ENCODE measurements around the gene DDX1.
A peak's percentile ranks its signal among the peaks of the same experiment; 100 is the strongest.

DDX1 gene

GRCh38 chr2:15672961-15673918, 81.6 kb downstream of the DDX1 start:
- DNase-seq (ENCODE audit: low read depth), result no peak
- TF ChIP-seq CTCF (IDR thresholded peaks at IDR 0.05; ENCODE audit: insufficient read depth, low read depth, low read length, missing control alignments), result no peak
- H3K4me3 ChIP-seq (ENCODE audit: low read length), result no peak overlapping the region

- no peak for TF ChIP-seq CTCF (IDR thresholded peaks at IDR 0.05; ENCODE audit: insufficient read depth, low read depth, low read length, missing control alignments)
- DNase-seq (ENCODE audit: low read depth), result peak; percentile 78
- no peak overlapping the region for H3K4me3 ChIP-seq (ENCODE audit: low read length)
Measured at GRCh38 chr2:15673919-15674636, 82.4 kb downstream of the DDX1 start.

DNA sequence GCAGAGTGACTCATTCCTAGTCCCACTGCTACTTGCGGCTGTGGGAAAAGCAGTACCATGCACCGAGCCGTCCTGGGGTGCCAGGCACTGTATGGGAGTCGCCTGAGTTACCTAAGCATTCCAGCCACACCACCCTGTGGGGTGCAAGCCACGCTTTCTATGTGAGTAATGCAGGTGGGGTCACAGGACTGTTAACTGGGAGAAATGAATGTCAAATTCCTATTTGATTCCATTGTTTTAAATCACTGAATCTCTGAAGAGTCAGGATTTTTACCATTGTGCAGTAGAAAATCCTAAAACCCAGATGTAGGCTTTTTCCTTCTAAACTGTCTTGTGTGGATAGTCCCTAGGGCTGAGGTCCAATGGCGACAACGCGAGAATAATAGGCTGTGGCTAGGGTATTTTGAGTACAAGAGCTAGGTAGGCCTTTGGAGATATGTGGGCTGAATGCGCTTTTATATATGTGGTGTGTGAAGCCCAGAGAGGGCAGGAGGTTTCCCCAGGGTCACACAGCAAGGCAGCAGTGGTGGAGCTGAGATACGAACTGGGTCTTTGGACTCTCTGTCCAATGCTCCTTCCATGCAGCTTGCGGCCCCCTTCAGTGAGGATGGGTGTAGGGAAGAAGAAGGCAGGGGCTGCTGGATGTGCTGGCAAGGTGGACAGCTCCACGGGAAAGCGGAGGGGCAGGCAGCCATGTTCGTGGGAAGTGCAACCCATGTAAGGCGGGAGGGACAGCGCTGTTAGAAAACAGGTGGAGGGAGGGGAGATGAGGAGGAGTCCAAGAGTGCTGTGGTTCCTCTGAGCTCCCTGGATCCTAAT, 83.2 kb downstream of the DDX1 start:
- peak; percentile 93 for DNase-seq (ENCODE audit: low read depth)
- TF ChIP-seq CTCF (IDR thresholded peaks at IDR 0.05; ENCODE audit: insufficient read depth, low read depth, low read length, missing control alignments), result no peak
- no peak overlapping the region for H3K4me3 ChIP-seq (ENCODE audit: low read length)

DNA sequence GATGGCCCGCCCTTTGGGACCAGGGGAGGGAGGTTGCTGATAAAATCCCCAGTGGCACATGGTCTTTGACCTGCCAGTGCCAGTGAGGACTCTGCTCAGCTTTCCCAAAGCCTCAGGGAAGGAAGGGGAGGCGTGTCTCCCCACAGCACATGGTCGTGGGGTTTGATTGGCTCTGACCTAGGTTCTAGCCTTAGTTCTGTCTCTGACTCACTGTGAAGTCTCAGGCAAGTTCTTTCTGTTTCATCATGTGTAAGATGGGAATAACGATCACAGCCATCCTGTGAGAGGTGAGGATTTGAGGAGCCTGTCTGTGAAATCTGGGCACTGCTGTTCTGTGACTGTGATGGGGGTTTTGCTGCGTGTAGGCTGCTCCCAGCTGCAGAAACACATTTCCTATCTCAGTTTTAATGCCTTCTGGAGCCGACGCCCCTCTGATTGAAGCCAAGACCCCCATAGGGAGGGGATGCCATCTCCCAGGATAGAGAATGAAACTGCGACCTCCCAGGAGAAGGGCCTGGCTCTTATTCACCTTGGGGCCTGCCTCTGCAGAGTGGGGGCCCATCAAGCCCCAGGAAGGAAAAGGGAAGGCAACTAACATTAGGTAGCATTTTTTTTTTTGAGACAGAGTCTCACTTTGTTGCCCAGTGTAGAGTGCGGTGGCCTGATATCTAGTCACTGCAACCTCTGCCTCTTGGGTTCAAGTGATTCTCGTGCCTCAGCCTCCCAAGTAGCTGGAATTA, 84.0 kb downstream of the DDX1 start:
- TF ChIP-seq CTCF (IDR thresholded peaks at IDR 0.05; ENCODE audit: insufficient read depth, low read depth, low read length, missing control alignments), result no peak
- H3K4me3 ChIP-seq (ENCODE audit: low read length), result no peak overlapping the region
- DNase-seq (ENCODE audit: low read depth), result peak; percentile 87

GRCh38 chr2:15677141-15677843, 85.6 kb downstream of the DDX1 start:
- H3K4me3 ChIP-seq (ENCODE audit: low read length), result no peak overlapping the region
- DNase-seq (ENCODE audit: low read depth), result no peak
- TF ChIP-seq CTCF (IDR thresholded peaks at IDR 0.05; ENCODE audit: insufficient read depth, low read depth, low read length, missing control alignments), result no peak

Measured in epithelial cell of esophagus (primary cell).